HG02678 (cell line): ENCODE measurements around the gene GRK6.

Experiments
- ATAC-seq: cut with Tn5 transposase; IDR thresholded peaks from one replicate; pipeline ENCODE4 v1.9.1; 2021; ENCODE audit warnings: mild to moderate bottlenecking, moderate library complexity; ENCODE audit not compliant: unreplicated experiment

GRK6 gene

DNA sequence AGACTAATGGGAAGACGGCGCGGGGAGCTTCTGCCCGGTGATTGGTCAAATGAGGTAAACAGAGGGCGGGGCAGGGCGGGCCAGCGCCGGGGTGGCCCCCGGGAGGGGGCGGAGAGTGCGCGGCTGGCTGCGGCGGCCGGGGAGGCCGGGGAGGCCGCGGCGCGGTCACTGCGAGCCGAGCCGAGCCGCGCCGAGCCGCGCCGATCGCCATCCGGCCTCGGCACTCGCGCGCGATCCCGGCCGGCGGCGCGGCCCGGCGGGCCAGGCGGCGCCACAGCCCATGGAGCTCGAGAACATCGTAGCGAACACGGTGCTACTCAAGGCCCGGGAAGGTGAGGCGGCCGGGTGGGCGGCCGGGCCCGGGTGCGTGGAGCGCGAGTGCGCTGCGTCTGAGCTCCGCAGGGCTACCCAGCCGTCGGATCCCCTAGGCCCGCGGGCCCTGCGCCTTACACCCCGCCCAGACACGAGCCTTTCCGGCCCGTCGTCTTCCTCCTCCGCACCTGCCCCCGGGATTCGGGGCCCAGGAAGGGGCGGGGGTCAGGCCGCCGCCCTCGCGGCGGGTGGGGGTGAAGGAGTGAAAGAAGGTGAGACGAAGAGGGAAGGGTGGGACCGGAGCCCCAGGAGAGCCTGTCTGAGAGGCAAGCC, at the start of gene GRK6:
GRK6 (plus strand) TSS at position 111 of the 645 bp plus-strand sequence; CDS start at position 281, 170 bp downstream.
- ATAC-seq = peak; percentile 3

DNA sequence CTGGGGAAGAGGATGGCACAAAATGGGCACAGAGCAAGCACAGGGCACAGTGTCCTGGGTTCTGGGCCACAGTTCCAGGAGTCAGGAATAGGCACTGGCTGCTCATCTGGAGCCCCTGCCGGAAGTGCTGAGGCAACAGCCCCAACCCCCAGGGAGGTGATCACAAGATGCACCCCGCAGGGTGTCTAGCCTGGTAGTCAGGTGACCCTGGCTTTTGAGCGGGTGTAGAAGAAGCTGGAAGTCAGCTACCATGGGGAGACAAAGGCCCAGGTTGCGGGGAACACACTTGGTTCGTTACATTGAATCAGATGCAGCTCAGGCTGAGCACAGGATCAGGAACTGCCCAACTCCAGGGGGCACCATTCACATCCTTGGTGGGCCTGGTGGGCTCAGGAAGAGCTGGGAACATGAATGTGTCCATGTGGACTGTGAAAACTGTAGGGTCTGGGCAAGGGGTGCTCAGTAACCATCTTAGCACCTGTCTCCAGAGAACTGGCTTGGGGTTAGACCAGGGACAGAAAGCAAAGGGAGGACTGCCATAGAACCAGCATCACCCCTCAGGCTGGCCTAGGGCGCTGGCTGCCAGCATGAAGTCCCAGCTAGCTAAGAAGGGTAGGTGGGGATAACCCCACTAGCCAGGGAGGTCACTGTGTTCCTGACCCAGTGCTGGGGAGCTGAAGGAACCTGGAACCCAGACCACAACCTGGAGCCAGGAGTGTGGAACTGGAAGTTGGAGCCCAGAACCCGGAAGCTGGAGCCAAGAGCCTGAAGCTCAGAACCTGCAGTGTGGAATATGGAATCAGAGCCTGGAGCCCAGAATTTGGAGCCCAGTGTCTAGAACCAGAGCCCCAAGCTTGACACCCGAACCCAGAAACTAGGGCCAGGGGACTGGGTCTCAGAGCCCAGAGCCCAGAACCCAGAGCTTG, 48.4 kb upstream of the GRK6 start:
- no peak for ATAC-seq

GRCh38 chr5:177378884-177379883, 47.3 kb upstream of the GRK6 start:
- ATAC-seq = peak; percentile 63

GRCh38 chr5:177380805-177381126, 45.7 kb upstream of the GRK6 start:
- ATAC-seq = no peak

- ATAC-seq = no peak
These were observed 44.0 kb upstream of the GRK6 start for GRCh38 chr5:177382423-177383029.

- ATAC-seq = no peak
These were observed 43.3 kb upstream of the GRK6 start for GRCh38 chr5:177383181-177383580.

- no peak for ATAC-seq
These were observed 42.3 kb upstream of the GRK6 start, which contains the start of gene SLC34A1 for GRCh38 chr5:177384134-177384533. Gene SLC34A1 (plus strand): TSS chr5:177384434. CDS start chr5:177385742, 1,308 bp downstream.

- ATAC-seq = no peak
These were observed 40.8 kb upstream of the GRK6 start for GRCh38 chr5:177385720-177386119.

DNA sequence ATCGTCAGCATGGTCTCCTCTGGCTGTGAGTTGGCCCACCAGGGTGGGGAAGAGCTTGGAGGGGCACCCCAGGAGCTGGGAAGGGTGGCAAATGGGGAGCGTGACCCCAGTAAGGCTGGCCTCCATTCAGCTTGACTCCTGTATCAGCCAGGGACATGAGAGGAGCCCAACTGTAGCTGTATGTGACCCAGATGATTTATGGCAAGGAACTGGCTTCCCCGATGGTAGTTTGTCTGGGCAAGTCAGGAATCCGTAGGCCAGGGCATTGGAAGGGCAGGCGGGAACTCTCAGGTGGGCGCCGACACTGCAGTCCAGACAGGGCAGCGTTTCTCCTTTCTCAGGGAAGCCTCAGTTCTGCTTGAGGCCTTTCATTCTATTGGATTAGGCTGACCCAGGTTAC, 39.9 kb upstream of the GRK6 start:
- ATAC-seq = no peak

GRCh38 chr5:177387405-177387804, 39.1 kb upstream of the GRK6 start:
- ATAC-seq = no peak

DNA sequence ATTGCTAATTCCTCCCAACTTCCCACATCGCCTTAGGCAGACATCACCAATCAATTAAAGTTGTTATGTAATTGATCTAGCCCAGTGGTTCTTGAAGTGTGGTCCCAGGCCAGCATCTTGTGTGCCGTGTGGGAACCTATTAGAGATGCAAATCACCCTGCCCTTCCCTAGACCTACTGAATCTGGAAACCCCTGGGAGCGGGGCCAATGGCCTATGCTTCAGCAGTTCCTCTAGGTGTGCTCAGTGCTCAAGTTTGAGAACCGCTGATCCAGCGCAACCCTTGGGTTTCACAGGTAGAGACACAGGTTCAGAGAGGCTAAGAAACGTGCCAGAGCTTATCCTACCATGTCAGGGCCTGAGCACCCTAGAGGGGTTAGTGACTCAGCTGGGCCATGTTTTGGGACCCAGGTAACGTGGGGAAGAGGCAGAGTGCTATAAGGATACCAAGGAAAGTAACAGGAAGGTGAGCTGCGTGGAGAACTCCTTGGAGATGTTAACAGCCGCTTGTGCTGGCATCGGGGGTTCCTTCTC, 37.9 kb upstream of the GRK6 start:
- ATAC-seq = no peak

- ATAC-seq = peak; percentile 54
These were observed 37.0 kb upstream of the GRK6 start for GRCh38 chr5:177389241-177390169.

GRCh38 chr5:177390363-177391300, 35.8 kb upstream of the GRK6 start:
- peak; percentile 61 for ATAC-seq

DNA sequence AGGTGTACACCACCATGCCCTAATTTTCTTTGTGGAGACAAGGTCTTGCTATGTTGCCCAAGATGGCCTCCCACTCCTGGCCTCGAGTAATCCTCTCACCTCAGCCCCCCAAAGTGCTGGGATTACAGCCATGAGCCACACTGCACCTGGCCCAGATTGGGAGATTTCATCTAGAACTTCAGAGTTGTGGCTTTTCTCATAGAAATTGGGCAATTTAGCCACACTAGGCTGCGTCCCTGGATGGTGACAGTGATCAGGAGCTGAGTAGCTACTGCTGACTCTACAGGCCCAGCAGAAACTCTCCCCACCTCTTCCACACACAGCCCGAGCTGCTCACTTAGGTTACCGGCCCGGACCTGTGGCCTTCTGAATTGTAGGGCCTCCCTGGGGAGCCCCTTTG, 33.7 kb upstream of the GRK6 start:
- ATAC-seq = no peak

DNA sequence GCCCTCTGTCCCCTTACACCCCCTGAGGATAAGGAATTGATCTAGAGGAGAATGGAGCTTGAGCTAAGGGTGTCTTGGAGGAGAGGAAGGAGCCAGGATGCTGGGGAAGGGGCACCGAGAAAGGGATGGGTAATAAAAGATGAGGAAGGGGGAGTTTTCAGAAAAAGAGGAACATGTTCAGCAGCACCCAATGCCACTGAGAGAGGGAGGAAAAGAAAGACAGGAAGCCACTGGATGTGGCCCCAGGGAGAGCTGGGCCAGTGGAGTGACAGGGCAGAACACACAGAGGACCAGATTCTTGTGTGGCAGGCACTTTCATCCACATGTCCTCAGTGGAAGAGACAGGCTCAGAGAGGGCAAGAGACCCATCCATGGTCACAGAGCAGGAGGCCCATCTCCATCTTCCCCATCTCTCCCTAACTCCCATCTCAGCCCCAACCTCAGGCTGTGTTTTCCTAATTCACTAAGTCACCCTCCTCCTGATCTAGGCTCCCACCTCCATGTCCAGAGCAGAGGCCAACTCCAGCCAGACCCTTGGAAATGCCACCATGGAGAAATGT, 33.2 kb upstream of the GRK6 start:
- no peak for ATAC-seq

DNA sequence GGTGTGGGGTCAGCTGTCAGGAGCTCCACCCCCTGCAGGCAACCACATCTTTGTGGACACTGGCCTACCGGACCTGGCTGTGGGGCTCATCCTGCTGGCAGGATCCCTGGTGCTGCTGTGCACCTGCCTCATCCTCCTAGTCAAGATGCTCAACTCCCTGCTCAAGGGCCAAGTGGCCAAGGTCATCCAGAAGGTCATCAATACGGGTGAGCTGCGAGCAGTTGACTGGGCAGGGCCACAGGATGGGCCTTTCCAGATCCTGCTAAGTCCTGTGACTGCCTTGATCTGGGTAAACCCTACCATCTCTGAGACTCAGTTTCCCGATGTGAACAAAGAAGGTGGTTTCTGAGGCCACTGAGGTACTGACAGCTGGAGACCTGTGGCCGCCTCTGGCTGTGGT, 32.5 kb upstream of the GRK6 start:
- no peak for ATAC-seq

DNA sequence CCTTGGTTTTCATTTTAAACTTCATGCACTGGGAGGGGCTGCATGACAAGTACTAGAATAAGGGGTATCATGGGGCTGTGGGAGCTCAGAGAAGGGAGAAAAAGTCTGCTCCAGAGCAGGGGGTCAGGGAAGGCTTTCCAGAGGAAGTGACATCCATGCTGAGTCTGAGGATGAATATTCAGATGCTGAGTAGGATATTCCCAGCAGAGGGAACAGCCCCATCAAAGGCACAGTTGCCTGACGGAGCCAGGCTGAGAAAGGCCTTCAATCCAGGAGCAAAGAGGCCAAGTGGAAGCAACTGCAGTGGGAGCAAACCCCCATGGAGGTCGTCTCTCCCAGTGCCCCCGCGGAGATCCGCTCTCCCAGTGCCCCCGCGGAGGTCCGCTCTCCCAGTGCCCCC, 30.4 kb upstream of the GRK6 start:
- ATAC-seq = no peak

DNA sequence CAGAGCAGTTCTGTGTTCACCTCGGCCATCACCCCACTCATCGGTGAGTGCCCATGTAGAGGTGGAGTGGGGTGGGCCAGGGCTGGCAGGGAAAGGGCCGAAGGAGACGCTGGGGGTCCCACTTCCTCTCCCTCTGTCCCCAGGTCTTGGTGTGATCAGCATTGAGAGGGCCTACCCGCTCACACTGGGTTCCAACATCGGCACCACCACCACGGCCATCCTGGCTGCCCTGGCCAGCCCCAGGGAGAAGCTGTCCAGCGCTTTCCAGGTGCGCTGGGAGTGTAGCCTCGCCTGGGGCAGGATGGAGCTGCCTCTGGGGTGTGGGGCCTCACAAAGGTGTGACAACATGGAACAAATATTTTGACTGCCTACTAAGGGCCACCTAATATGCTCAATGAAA, 29.7 kb upstream of the GRK6 start:
- ATAC-seq = no peak
